Activated T-cell treated with anti-CD3 and anti-CD28 coated beads, Interleukin-2, amount 50 U/mL, for 1 hour (primary cell): ENCODE results near the gene STARD9.

Experiments
- DNase-seq: peaks from one replicate; pipeline ENCODE4 v3.0.0-alpha.2; 2020

The STARD9 gene

GRCh38 chr15:42704492-42704926 is 129.1 kb downstream of the STARD9 start:
- peak; percentile 54 for DNase-seq

DNA sequence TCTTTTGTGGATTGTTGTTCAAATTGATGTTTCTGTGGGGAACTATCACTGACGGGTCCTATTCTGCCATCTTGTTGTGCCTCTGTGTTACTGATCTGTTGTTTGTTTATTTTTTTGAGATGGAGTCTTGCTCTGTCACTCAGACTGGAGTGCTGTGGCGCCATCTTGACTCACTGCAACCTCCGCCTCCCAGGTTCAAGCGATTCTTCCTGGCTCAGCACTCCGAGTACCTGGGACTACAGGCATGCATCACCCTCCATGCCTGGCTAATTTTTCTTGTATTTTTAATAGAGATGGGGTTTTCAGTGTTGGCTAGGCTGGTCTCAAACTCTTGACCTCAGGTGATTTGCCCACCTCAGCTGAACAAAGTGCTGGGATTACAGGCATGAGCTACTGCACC is 129.9 kb downstream of the STARD9 start:
- no peak for DNase-seq

DNA sequence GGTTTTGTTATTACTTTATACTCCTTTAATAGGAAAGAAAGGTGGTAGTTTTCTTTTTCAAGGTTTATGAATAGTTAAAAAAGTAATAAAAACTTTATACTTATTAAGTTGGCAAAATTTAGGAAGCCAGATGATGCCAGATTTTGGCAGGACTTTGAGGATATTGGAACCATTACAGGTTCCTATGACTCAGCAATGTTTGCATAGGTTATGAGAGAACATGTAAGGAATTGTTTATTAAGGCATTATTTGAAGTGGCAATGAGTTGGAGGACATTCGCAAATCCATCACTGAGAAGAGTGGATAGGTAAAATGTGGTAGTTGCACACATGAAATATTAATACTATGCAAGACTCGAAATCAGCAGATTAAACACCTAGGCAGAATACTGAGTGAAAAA is 131.7 kb downstream of the STARD9 start:
- DNase-seq: no peak

DNA sequence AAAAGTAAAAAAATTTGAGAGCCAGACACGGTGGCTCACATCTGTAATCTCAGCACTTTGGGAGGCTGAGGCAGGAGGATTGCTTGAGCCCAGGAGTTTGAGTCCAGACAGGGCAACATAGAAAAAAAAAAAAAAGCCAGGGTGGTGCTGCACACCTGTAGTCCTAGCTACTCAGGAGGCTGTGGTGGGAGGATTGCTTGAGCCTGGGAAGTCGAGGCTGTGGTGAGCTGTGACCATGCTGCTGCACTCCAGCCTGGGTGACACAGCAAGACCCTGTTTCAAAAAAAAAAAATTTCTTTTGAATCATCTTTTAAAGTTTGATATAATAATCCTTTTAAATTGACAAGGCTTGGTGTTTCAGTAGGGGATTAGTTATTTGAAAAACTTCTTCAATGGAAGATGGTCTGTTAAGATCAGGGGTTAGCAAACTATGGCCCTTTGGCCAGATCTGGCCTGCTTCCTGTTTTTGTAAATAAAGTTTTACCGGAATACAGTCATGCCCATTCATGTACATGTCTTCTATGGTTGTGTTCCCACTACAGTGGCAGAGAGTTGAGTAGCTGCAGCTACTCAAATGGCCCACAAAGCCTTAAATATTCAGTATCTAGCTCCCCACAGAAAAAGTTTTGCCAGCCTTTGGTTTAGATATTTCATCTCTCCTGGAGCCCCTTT is 132.6 kb downstream of the STARD9 start:
- no peak for DNase-seq

DNA sequence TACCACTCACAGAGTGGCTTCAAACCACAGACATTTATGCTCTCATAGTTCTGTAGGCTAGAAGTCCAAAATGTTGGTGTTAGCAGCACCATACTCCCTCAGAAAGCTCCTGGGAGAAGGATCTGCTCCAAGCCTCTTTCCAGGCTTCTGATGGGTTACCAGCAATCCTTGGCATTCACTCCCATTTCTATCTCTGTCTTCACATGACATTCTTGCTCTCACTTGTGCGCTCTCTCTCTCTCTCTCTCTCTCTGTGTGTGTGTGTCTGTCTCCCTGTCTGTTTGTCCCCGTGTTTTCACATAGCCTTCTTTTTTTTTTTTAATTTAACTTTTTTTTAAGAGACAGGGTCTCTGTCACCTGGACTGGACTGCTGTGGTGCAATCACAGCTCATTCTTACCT is 135.3 kb downstream of the STARD9 start:
- DNase-seq: no peak

DNA sequence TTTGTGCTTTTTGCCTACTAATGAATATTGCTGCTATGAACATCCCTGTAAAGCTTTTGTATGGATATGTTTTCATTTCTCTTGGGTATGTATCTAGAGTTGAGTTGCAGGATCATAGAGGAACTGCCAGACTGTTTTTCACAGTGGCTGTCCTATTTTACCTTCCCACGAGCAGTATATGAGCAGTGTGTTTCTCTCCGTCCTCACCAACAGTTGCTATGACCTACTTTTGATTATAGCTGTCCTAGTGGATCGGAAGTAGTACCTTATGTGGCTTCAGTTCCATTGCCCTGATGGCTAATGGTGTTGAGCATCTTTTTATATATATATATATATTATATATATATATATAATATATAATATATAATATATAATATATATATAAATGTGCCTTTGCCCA is 136.3 kb downstream of the STARD9 start:
- no peak for DNase-seq

GRCh38 chr15:42712584-42712983 is 137.2 kb downstream of the STARD9 start:
- no peak for DNase-seq

DNA sequence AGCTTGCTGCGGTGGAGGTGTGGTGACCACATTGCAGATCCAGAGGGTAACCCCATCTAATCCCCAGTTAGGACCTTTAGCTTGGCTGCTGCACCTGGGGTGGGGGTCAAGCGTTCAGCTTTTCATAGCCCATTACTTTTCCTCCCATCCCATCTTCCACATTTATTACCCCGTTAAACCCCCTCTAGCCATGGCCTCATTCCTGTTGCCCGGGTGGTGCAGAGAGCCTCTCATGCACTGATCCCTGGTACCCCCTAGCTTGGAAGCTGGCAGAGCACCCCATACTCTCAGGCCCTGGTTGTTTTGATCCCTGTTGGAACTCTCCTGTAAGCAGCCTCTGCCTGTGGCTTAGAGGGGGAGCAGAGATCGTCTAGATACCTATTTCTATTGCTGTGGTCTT is 140.7 kb downstream of the STARD9 start:
- no peak for DNase-seq

- DNase-seq: no peak
These were observed 141.2 kb downstream of the STARD9 start for GRCh38 chr15:42716626-42717025.

DNA sequence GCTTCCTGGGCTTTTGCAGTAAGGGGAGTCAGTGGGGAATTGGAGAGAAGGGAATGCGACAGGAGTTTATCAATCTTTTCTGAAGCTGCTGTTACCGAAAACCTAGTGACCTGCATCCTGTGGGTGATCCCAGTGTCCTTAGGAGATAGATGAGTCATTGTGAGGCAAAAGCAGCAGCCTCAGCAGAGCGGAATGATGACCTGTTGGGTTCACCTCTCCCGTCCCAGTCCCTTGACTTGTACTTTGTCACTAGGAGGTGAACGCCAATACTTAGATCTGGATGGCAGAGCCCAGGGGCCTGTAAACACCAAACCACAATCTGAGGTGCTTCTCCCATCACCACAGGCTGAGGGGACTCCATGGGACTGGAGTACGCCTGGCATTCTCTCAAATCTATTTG is 143.6 kb downstream of the STARD9 start:
- DNase-seq: no peak

GRCh38 chr15:42720071-42720470 is 144.7 kb downstream of the STARD9 start:
- DNase-seq: no peak

GRCh38 chr15:42721016-42721415 is 145.6 kb downstream of the STARD9 start:
- no peak for DNase-seq

DNA sequence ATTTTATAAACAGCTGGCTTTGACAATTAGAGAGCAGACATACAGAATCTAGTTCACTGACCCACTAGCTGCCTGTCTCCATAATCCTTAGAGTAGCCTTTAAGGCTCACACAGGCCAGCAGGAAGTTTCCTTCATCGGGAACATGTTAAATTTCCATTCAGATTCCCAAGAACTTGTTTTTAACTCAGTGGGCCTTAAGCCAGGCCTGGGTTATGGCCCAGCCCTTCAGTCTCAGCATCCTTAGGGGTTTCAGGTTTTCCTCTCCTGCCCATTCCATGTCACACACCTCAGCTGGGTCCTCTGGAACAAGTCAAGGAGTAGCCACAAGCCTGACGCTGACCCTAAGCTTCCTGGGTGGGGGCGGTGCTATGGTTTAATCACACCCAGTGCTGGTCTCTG is 146.5 kb downstream of the STARD9 start:
- no peak for DNase-seq

GRCh38 chr15:42723068-42723467 is 147.7 kb downstream of the STARD9 start:
- DNase-seq: no peak

DNA sequence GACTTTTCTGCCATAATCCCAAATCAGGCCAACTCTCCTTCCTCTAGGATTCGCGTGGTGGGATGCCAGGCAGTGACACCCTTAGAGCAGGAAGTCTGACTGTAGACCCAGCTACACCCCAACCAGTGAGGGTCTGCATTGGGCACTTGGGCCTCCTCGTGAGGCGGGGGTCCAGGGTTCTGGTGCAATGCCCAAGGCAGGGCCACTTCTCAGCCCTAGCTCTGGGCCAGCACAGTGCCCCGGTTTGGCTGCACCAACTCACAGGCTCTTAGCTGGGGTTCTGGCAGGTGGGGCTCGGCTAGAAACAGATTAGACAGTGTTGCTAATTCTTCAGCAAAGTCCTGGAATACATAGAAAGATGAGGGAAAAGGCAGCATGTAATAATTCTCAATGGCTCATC is 148.9 kb downstream of the STARD9 start:
- no peak for DNase-seq

GRCh38 chr15:42725331-42725903 is 150.0 kb downstream of the STARD9 start:
- no peak for DNase-seq

DNA sequence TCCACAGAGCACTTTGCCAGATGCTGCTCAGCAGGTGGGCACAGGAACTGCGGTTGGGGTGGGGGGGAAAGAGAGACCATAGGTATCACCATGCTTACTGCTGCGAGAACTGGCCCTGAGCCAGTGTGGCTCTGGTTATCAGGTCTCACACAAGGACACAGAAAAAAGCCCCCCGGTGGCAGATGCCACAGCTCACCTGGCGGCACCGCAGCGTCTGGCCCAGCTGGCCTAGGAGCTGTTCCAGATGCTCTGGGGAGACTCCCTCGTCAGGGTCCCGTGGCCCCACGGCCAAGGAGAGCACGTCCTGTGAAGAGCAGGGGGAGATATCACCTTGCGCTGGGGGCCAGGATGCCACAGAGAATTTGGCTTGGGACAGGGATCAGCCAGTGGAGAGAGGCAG is 150.7 kb downstream of the STARD9 start:
- no peak for DNase-seq

DNA sequence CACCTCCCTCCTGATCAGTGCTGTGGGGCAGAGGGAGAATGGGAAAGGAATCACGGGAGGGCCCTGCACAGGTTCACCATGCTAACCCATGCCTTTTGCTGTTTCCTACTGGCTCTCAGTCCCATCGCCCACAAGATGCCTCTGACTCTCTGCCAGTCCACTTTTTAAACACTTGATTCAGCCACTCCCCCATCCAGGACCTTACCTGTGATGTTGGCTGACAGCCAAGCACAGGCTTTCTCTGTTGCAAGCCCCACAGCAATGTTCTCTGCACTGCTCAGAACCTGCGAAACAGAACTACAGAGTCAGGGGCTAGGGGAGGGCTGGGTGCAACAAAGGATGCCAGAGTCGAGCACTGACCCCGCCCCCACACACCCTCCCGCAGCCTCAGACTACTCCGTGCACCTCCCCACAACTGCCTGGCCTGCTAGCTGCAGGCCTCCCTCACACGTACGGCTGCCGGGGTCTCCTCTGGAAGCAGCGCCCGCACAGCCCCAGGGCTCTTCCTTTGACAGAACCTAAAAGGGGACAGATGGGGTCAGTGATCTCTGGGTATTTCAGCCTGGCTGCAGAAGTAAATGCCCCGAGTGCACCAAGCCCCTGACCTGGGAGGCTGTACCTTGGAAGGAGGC is 152.5 kb downstream of the STARD9 start:
- DNase-seq: no peak

DNA sequence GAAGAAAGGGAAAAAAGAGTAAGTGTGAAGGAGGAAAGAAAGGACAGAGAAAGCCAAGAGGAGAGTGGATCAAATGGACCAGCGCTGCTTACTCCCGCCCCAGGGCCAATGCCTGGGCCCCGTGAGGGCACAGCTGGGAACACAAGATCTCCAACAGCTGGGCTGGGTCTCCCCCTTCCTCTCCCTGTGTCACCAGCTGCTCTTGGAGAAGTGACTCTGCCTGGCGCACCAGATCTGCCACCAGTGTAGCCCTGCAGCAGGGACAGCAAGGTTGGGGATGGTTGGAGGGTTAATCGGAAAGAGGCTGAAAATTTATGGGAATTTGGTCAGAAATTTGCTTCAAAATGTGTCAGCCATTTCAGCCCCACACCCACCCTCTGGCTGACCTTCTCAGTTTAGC is 153.2 kb downstream of the STARD9 start:
- no peak for DNase-seq

DNA sequence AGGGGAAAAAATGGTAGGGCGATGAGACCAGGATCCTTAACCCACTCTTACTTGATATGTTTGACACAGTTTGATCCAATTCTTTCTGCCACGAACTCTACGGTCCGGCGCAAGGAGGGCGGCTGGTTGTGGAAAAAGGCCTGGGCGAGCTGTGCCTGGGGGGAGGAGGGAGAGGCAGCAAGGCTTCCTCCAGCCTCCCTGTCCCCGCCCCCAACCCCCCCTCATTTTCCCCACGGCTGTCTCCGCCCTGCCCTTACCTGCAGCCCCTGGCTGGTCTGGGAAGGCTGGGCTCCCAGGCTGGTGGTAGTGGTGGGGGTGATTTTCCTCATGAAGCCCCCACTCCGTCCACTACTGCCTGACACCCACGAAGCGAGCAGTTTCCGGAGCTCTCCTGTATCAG is 153.6 kb downstream of the STARD9 start:
- no peak for DNase-seq

GRCh38 chr15:42729409-42729808 is 154.0 kb downstream of the STARD9 start:
- no peak for DNase-seq

- no peak for DNase-seq
These were observed 154.7 kb downstream of the STARD9 start for GRCh38 chr15:42730135-42730534.

DNA sequence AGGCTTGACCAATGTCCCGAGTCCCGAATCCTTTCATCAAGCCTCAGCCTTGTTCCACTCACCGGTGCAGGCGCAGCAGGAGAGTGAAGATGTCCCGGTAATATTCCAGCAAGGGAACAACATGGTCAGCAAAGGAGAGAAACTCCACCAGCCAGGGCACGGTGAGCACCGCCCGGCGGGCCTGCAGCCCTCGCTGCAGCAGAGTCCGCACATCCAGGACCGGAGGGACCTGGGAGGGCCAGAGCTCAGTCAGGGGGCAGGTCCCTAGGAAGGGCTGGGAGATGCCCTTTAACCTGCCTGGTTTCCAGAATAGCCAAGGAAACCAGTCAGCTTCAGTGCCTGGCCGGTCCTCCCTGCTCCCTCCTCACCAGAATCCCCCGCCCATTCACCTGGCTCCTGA is 155.1 kb downstream of the STARD9 start:
- no peak for DNase-seq

- no peak for DNase-seq
These were observed 156.1 kb downstream of the STARD9 start for GRCh38 chr15:42731461-42731860.
